IPS DF 6.9 (cell line): ENCODE measurements around the gene TRAK2.
"Not testable (repeated sequence)": the region's sequence is repeated elsewhere in the genome, so short reads cannot be mapped to it uniquely, and the experiment has no call there.

Experiments used
- DNase-seq: peaks from one replicate; pipeline ENCODE4 v3.0.0-alpha.2; 2013; ENCODE audit warnings: low read depth, low spot score
- H3K27ac ChIP-seq: one replicate; pipeline ENCODE4 v1.5.1; 2013; ENCODE audit warnings: low read length, control low read depth
- H3K27me3 ChIP-seq: 2 replicates; pipeline ENCODE4 v1.6.1; 2013; ENCODE audit warnings: mild to moderate bottlenecking, low read length; ENCODE audit not compliant: control insufficient read depth, insufficient read depth
- H3K36me3 ChIP-seq: 2 replicates; pipeline ENCODE4 v1.6.1; 2013; ENCODE audit warnings: low read length; ENCODE audit not compliant: control insufficient read depth, insufficient read depth
- H3K4me1 ChIP-seq: 2 replicates; pipeline ENCODE4 v1.6.1; 2013; ENCODE audit warnings: low read length; ENCODE audit not compliant: control insufficient read depth, insufficient read depth
- H3K4me3 ChIP-seq: 2 replicates; pipeline ENCODE4 v1.5.1; 2013; ENCODE audit warnings: mild to moderate bottlenecking, low read length
- H3K9me3 ChIP-seq: 2 replicates; pipeline ENCODE4 v1.6.1; 2013; ENCODE audit warnings: low read length, inconsistent platforms; ENCODE audit not compliant: control insufficient read depth, insufficient read depth
- WGBS: extraction: QIAGEN DNeasy Blood & Tissue Kit; methylation state at CpG from one replicate; pipeline ENCODE4 v1.1.7; 2013; ENCODE audit warnings: mixed read lengths, missing lambda C conversion rate; ENCODE audit not compliant: insufficient read length, insufficient coverage; 5-methylcytosine and 5-hydroxymethylcytosine counted together

Gene TRAK2

GRCh38 chr2:201401815-201402214, 49.4 kb downstream of the TRAK2 start:
- WGBS, result no CpG with 5 or more reads among the region's 3 CpGs

DNA sequence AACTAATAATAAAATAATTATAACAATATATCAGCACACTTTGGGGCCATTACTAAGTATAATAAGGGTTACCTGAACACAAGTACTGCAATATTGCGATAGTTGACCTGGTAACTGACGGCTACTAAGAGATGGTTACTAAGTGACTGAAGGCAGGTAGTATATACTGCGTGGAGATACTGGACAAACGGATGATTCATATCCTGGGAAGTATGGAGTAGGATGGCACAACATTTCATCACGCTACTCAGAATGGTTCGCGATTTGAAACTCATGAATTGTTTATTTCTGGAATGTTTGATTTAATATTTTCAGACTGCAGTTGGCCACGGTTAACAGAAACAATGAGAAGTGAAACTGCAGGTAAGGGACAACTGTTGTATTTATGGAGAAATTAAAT, 54.7 kb downstream of the TRAK2 start:
- Histone ChIP-seq H3K4me3 (no peak overlapping the region), H3K27ac (no peak overlapping the region)
- no CpG with 5 or more reads among the region's 8 CpGs for WGBS

More at GRCh38 chr2:201401815-201402214, 49.4 kb downstream of the TRAK2 start:
- Histone ChIP-seq H3K36me3 (no peaks in the 10 kb centered on the region), H3K27ac (no peak overlapping the region), H3K9me3 (no peaks in the 10 kb centered on the region), H3K4me1 (no peaks in the 10 kb centered on the region), H3K4me3 (no peak overlapping the region), H3K27me3 (no peaks in the 10 kb centered on the region)
- DNase-seq, result no peak

DNA sequence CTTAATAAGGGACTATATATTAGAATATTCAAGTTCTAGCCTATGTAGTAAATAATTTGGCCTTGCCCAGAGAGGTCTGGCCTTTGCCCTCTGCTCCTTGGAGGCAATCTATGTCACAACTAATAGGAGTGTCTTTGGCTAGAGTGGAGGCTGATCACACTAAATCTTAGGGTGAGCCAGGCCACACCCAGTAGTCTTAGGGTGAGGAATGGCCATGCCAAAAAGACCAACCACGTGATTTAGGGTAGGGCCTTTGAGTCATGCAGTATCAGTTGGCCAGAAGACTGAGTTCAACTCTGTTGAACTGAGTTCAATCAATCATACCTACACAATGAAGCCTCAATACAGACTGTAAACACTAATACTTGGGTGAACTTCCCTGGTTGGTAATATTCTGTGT, 68.1 kb downstream of the TRAK2 start:
- H3K4me1 ChIP-seq, result no peaks in the 10 kb centered on the region
- no peak for DNase-seq
- no peaks in the 10 kb centered on the region for H3K27me3 ChIP-seq
- H3K9me3 ChIP-seq, result no peaks in the 10 kb centered on the region
- no peak overlapping the region for H3K27ac ChIP-seq
- H3K36me3 ChIP-seq, result peaks cover 7% of the 10 kb centered on the region; the same call in 1 of the 2 replicates
- H3K4me3 ChIP-seq, result no peak overlapping the region
- no CpG with 5 or more reads among the region's 1 CpG for WGBS

More for the DNA sequence above, 54.7 kb downstream of the TRAK2 start:
- peaks cover 2% of the 10 kb centered on the region; the same call in 1 of the 2 replicates for H3K36me3 ChIP-seq
- H3K4me1 ChIP-seq, result no peaks in the 10 kb centered on the region
- DNase-seq, result no peak
- H3K9me3 ChIP-seq, result no peaks in the 10 kb centered on the region
- no peaks in the 10 kb centered on the region for H3K27me3 ChIP-seq

DNA sequence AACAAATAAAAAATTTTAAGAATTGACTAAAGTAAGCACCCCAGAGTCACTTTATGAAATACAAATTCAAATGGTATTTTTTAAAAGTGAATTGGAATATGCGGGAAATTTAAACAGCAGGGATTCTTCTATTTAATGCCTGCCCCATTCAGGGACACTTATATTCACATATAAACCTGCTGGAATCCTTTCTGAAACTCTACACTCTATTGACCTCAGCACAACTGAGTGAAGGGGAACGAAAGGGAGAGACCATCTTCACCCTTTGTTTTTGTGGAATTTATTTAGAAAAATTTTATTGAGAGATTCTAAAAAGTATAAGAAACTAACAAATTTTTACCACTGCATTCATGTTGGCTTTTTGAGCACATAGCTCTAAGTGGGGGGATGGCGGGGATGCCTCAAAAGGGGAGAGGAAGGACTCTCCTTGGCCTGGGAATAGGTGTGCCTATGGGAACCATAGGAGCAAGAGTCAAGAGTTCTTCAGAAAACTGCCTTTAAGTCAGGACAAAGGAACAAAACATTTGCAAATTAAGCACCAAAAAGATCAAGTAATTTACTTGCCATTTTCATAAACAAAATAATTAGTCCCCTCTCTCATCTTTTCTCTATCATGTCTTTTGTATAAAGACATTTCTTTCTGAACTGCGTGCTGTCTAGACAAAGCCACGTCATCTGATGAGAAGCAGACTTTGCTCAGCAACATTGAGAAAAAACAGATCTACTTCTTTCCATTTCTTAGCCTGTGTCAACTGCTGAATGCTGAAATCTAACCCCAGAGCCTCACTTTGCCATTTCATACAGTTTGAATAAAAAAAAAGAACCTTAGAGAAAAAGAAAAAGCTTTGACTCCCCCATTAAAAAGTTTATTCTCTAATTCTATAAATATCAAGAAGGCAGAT, 72.5 kb downstream of the TRAK2 start:
- no peak overlapping the region for H3K4me3 ChIP-seq

GRCh38 chr2:201377218-201377617, 74.0 kb downstream of the TRAK2 start:
- H3K4me3 ChIP-seq, result no peak overlapping the region
- WGBS, result no CpG with 5 or more reads among the region's 3 CpGs
- H3K27ac ChIP-seq, result no peak overlapping the region
- H3K4me1 ChIP-seq, result no peaks in the 10 kb centered on the region
- H3K27me3 ChIP-seq, result no peaks in the 10 kb centered on the region
- DNase-seq, result no peak
- H3K9me3 ChIP-seq, result no peaks in the 10 kb centered on the region
- 0 out of 2 replicates have a peak, but pooled peaks cover 2% of the 10 kb centered on the region for H3K36me3 ChIP-seq

More for the DNA sequence above, 72.5 kb downstream of the TRAK2 start:
- no peak overlapping the region for H3K27ac ChIP-seq
- no peak for DNase-seq
- no peaks in the 10 kb centered on the region for H3K27me3 ChIP-seq
- H3K4me1 ChIP-seq, result no peaks in the 10 kb centered on the region
- WGBS, result no CpG with 5 or more reads among the region's 5 CpGs
- no peaks in the 10 kb centered on the region for H3K9me3 ChIP-seq
- peaks cover 2% of the 10 kb centered on the region; the same call in 1 of the 2 replicates for H3K36me3 ChIP-seq

DNA sequence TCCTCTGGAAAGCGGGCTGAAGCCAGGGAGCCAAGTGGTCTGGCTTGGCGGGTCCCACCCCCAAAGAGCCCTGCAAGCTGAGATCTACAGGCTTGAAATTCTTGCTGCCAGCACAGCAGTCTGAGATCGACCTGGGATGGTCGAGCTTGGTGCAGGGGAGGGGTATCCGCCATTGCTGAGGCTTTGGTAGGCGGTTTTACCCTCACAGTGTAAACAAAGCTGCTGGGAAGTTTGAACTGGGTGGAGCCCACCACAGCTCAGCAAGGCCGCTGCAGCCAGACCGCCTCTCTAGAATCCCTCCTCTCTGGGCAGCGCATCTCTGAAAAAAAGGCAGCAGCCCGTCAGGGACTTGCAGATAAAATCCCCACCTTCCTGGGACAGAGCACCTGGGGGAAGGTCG, 81.5 kb downstream of the TRAK2 start:
- Histone ChIP-seq H3K36me3 (no peaks in the 10 kb centered on the region), H3K4me1 (peaks cover 2% of the 10 kb centered on the region; the same call in 1 of the 2 replicates), H3K4me3 (no peak overlapping the region), H3K27ac (no peak overlapping the region), H3K9me3 (no peaks in the 10 kb centered on the region), H3K27me3 (no peaks in the 10 kb centered on the region)
- DNase-seq, result no peak
- WGBS, result no CpG with 5 or more reads among the region's 11 CpGs

DNA sequence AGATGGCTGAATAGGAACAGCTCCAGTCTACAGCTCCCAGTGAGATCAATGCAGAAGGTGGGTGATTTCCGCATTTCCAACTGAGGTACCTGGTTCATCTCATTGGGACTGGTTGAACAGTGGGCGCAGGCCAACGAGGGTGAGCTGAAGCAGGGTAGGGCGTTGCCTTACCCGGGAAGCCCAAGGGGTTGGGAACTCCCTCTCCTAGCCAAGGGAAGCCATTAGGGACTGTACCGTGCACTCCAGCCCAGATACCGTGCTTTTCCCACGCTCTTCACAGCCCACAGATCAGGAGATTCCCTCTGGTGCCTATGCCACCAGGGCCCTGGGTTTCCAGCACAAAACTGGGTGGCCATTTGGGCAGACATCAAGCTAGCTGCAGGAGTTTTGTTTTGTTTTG, 81.9 kb downstream of the TRAK2 start:
- no CpG with 5 or more reads among the region's 8 CpGs for WGBS
- H3K4me3 ChIP-seq, H3K27ac ChIP-seq, H3K36me3 ChIP-seq, DNase-seq, H3K4me1 ChIP-seq, H3K27me3 ChIP-seq, H3K9me3 ChIP-seq: not testable (repeated sequence)

DNA sequence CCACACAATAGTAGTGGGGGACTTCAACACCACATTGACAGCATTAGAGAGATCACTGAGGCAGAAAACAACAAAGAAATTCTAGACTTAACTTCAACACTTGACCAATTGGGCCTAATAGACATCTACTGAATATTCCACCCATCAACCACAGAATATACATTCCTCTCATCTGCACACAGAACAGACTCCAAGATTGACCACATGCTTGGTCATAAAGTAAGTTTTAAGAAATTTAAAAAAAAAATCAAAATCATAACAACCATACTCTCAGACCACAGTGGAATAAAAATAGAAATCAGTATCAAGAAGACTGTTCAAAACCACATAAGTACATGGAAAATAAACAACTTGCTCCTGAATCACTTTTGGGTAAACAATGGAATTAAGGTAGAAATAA, 85.1 kb downstream of the TRAK2 start:
- H3K27me3 ChIP-seq, result no peaks in the 10 kb centered on the region
- no peaks in the 10 kb centered on the region for H3K36me3 ChIP-seq
- no peak for DNase-seq
- H3K9me3 ChIP-seq, result no peaks in the 10 kb centered on the region
- H3K27ac ChIP-seq, result no peak overlapping the region
- H3K4me3 ChIP-seq, result no peak overlapping the region
- peaks cover 2% of the 10 kb centered on the region; the same call in 1 of the 2 replicates for H3K4me1 ChIP-seq

- H3K27ac ChIP-seq, result no peak overlapping the region
- DNase-seq, result peak; percentile 20
These were observed 87.2 kb downstream of the TRAK2 start for GRCh38 chr2:201363857-201364560.

GRCh38 chr2:201362396-201362795, 88.9 kb downstream of the TRAK2 start:
- no peak for DNase-seq
- WGBS, result no CpG with 5 or more reads among the region's 2 CpGs
- Histone ChIP-seq H3K36me3 (no peaks in the 10 kb centered on the region), H3K27ac (no peak overlapping the region), H3K9me3 (no peaks in the 10 kb centered on the region), H3K27me3 (no peaks in the 10 kb centered on the region), H3K4me3 (no peak overlapping the region), H3K4me1 (no peaks in the 10 kb centered on the region; the same call in 1 of the 2 replicates)

More at GRCh38 chr2:201363857-201364560, 87.2 kb downstream of the TRAK2 start:
- WGBS, result no CpG with 5 or more reads among the region's 2 CpGs
- Histone ChIP-seq H3K9me3 (no peaks in the 10 kb centered on the region), H3K27me3 (no peaks in the 10 kb centered on the region), H3K36me3 (no peaks in the 10 kb centered on the region), H3K4me1 (no peaks in the 10 kb centered on the region), H3K4me3 (no peak overlapping the region)
